Measurements from ENCODE around the gene SLC25A19.
"Not testable (repeated sequence)": the region's sequence is repeated elsewhere in the genome, so short reads cannot be mapped to it uniquely, and the experiment has no call there.

GRCh38 chr17:75255954-75256698 lies 33.1 kb downstream of the SLC25A19 start:
- not testable (repeated sequence) for TF ChIP-seq CTCF, POLR2A (IDR thresholded peaks at IDR 0.05)

Data from right lobe of liver (tissue), 4 donors.